ENCODE measurements around the gene PDE6A. TPM values are rescaled to one million over a fixed set of nuclear protein-coding genes. Genes with fewer than 3 reads are reported as not detected.

Gene PDE6A
- total and polyA plus RNA-seq, 2 of the 13 experiments (the other 11 are each of a cell fraction or from before 2014, with no cell fraction given): 0.01 TPM; not detected in 1

DNA sequence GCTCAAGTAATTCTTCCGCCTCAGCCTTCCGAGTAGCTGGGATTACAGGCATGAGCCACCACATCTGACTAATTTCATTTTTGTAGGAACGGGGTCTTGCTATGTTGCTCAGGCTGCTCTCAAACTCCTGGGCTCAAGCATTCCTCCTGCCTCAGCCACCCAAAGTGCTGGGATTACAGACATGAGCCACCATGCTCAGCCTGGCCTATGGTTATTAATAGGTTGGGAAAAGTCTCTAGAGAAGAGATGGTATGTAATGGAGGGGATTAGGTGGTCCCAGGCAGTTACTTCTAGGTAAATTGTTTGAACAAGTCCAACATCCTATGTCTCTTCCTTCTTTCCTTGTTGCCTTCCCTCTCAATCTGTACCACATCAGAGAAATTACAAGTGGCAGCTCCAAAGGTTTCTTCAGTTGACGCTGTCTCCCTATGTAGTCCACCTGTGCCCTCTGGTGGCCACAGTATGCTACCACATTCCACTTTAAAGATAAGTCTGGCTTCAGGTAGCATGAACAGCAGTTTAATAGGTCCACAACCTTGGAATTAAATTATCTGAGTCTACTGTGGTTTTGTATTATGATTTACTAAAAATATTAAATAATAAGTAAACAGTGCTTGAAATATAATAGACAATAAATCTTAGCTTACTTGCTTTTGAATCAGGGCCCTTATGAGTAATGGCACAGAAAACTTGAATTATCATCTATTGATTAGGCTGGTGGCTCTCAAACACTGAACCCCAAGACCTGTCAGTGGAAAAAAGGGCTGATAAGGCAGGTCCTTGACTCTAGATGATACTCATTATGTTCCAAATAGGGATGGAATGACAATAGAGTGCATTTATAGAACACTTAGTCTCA, 46.2 kb upstream of the PDE6A start (continued):
- TF ChIP-seq ERF (CRISPR knock-in tag; IDR thresholded peaks at IDR 0.05) (peak; percentile 57; the same call in 1 of the 2 replicates), KLF6 (CRISPR knock-in tag; IDR thresholded peaks at IDR 0.05) (no peak)

GRCh38 chr5:149988126-149988525, 43.5 kb upstream of the PDE6A start:
- H3K36me3 ChIP-seq (replicated peaks in 1 of 2; ENCODE audit: control insufficient read depth in 1 of 2, insufficient read depth in 2 of 2, low read length in 2 of 2): no peaks in the 10 kb centered on the region
- BruUV-seq (replicated peaks): no TSS peak
- no peaks in the 10 kb centered on the region for H3K9me3 ChIP-seq (ENCODE audit: low read length)
- ChIA-PET POLR2A (no interaction called here), CTCF (ENCODE audit: low intra/inter-chr PET ratio, low total read pairs) (no interaction called here)
- H3K27me3 ChIP-seq (ENCODE audit: control insufficient read depth in 1 of 2, insufficient read depth in 2 of 2, low read length in 2 of 2): no peaks in the 10 kb centered on the region
- H4K20me1 ChIP-seq (ENCODE audit: insufficient read depth, low read length): no peaks in the 10 kb centered on the region
- intact Hi-C loops (cut with micrococcal nuclease; ENCODE audit: unreplicated experiment) (no loop called here), in situ Hi-C loops (cut with HindIII; ENCODE audit: extremely low pct_ligation_motif_present, low pct_unique_long_range_greater_than_20kb) (loop anchor here (5.0 to 25.0 kb wide), 3 partner anchors 36 to 351 kb away; no protein-coding TSS in a partner anchor)
- FAIRE-seq: no peak
- no peaks in the 10 kb centered on the region for H3K79me2 ChIP-seq (ENCODE audit: insufficient read depth, low read length)
- H3K4me1 ChIP-seq (ENCODE audit: insufficient read depth, low read length): peaks cover 28% of the 10 kb centered on the region
- H3K27ac ChIP-seq (ENCODE audit: extremely low read length, insufficient read depth, low read length): no peak overlapping the region
- WGBS (ENCODE audit: low lambda C conversion rate): 66% methylated on average over 5 of the region's 5 CpGs
- DNase-seq (ENCODE audit: low spot score): no peak
- no peak overlapping the region for H3K9ac ChIP-seq (ENCODE audit: insufficient read depth, low read depth, low read length)
- no peak overlapping the region for H3K4me3 ChIP-seq (replicated peaks in 1 of 3; ENCODE audit: insufficient read depth in 1 of 3, low read depth in 2 of 3, low read length in 3 of 3)
- no peak overlapping the region for H3K4me2 ChIP-seq (ENCODE audit: low read depth, low read length)
- H2AFZ ChIP-seq (ENCODE audit: low read length): no peak overlapping the region
- ATAC-seq: no peak
- TF ChIP-seq CEBPB (IDR thresholded peaks at IDR 0.05; ENCODE audit: borderline replicate concordance, low read depth, low read length): peak; percentile 38; the same call in 1 of the 2 replicates
- no peak for TF ChIP-seq HIVEP1 (CRISPR knock-in tag; IDR thresholded peaks at IDR 0.05)
- TF ChIP-seq, protein P1, sequence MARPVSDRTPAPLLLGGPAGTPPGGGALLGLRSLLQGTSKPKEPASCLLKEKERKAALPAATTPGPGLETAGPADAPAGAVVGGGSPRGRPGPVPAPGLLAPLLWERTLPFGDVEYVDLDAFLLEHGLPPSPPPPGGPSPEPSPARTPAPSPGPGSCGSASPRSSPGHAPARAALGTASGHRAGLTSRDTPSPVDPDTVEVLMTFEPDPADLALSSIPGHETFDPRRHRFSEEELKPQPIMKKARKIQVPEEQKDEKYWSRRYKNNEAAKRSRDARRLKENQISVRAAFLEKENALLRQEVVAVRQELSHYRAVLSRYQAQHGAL (CRISPR knock-in tag; IDR thresholded peaks at IDR 0.05; ENCODE audit: not compliant biosample characterization): no peak
- TF ChIP-seq ZBTB1 (CRISPR knock-in tag; IDR thresholded peaks at IDR 0.05; ENCODE audit: borderline replicate concordance): no peak
- TF ChIP-seq HDAC2 (CRISPR knock-in tag; IDR thresholded peaks at IDR 0.05): no peak
- peak; percentile 44; the same call in 1 of the 2 replicates for TF ChIP-seq CEBPG (CRISPR knock-in tag; IDR thresholded peaks at IDR 0.05)
- no peak for TF ChIP-seq KAT7 (CRISPR knock-in tag; IDR thresholded peaks at IDR 0.05; ENCODE audit: borderline replicate concordance)
- TF ChIP-seq PHF8 (CRISPR knock-in tag; IDR thresholded peaks at IDR 0.05): no peak
